RKO (cell line): ENCODE results near the gene MRPS2.
"Not testable (repeated sequence)": the region's sequence is repeated elsewhere in the genome, so short reads cannot be mapped to it uniquely, and the experiment has no call there.

Source experiments
- DNase-seq: peaks from one replicate; pipeline ENCODE4 v3.0.0-alpha.2; 2016; ENCODE audit warnings: low spot score

The MRPS2 gene

GRCh38 chr9:135534826-135535225 lies 34.3 kb downstream of the MRPS2 start:
- DNase-seq = not testable (repeated sequence)

- DNase-seq = not testable (repeated sequence)
These were observed 35.1 kb downstream of the MRPS2 start for GRCh38 chr9:135535631-135536030.

GRCh38 chr9:135536216-135536615 lies 35.7 kb downstream of the MRPS2 start:
- DNase-seq = no peak

DNA sequence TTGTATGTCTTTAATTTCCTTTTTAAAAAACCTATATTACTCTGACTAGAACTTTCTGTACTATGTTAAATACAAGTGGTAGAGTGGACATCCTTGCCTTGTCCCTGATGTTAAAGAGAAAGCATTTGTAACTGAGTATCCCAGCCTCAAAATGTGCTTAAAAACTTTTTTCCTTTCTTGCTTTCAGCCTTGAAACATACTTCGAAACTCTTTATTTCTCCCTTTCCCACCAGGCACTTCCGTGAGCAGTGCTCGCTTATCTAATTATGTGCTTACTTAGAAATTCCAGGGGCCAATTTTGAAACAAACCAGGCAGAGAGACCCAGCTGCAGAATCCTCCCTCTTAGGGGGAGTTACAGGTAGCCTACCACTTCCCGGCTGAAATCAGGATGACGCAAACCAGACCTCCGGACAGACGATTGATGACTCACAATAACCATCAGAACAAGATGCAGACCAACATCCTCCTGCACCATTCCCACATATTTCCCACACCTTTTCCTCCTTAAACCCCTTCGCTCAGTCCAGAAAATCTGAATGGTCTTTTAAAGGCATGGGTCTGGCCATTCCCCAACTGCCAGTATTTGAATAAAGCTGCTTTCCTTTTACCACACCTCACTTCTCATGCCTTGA lies 42.9 kb downstream of the MRPS2 start:
- DNase-seq = not testable (repeated sequence)

DNA sequence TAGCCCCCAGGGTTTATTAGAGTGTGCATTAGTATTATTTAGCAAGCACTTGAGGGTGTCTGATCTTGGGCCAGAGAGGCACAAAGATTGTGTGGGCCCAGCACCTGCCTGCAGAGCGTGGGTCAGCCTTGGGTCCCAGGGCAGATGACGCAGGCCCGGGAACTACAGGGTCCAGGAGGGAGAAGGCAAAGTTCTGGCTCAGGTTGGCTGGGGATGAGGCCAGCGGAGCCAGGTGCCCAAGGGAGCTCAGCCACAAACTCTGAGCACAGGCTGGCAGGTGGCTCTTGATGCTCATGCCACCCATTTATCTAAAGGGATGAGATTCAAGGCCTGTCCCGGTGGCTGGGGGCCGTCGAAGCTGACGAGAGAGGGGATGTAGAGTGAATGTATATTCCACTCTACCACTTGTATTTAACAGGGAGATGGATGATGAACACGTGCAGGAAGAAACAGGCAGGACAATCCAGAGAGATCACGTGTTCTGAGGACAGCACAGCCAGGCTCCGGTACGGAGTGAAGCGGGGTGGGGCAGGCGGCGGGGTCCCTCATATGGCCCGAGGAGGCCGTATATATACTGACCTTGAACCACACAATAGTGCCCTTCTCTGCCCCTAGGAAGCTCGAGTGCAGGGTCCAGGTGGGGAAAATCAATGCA lies 44.6 kb downstream of the MRPS2 start:
- DNase-seq = no peak

- not testable (repeated sequence) for DNase-seq
These were observed 45.2 kb downstream of the MRPS2 start, which contains the start of gene OBP2A for GRCh38 chr9:135545646-135546176. Gene OBP2A, plus strand, starts transcription at chr9:135546126. Its CDS starts 55 bp downstream, at chr9:135546181.

DNA sequence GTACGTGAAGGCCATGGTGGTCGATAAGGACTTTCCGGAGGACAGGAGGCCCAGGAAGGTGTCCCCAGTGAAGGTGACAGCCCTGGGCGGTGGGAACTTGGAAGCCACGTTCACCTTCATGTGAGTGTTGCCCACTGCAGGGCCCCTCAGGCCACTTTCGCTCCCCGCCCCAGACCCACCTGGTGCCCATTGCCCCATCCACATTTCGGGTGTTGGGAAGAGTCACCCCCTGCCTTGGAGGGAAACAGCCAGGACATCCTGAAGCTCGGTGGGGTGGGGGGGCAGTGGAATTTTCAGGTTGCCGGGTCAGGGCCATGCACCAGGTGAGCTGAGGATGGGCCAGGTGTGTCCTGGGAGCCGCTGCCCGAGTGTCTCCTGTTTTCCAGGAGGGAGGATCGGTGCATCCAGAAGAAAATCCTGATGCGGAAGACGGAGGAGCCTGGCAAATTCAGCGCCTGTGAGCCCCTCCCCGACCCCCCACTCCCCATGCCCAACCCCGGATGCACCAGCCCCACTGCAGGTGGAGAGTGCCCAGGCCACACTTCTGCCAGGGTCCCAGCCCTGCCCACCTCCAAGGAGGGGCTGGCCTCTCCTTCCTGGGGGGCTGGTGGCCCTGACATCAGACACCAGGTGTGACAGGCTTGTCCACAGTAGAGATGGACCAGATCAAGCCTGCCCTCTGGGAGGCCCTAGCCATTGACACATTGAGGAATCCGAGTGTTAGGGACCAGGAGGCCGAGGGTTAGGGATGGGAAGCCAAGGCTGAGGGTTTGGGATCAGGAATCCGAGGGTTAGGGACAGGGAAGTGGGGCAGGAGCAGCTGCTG lies 46.5 kb downstream of the MRPS2 start:
- DNase-seq = not testable (repeated sequence)

GRCh38 chr9:135547756-135548736 lies 47.6 kb downstream of the MRPS2 start:
- DNase-seq = no peak

GRCh38 chr9:135549478-135550343 lies 49.2 kb downstream of the MRPS2 start:
- DNase-seq = not testable (repeated sequence)

DNA sequence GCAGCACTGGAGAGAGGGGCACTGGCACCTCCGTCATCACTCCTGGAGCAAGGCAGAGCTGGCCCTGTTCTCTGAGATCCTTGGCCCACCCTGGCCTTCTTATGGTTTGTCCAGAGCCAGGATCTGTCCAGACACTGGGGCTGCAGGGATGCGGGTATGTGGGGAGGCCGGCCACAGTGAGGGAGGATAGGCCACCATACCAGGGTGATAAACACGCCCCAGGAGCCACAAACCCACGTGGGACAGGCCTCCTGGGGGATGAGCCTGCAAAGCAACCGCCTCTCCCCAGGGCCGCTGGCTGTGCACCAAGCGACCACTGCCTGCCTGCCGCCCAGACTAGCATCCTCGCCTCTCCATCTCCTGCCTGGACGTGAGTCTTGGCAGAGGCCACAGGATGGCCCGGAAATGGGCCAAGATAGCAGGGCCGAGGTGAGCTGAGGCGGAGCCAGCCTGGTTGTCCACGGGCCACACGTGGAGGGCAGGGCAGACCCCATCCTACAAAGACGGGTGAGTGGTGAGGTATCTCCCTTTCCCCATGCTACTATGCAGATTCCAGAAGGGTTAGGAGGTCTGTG lies 49.9 kb downstream of the MRPS2 start:
- no peak for DNase-seq

DNA sequence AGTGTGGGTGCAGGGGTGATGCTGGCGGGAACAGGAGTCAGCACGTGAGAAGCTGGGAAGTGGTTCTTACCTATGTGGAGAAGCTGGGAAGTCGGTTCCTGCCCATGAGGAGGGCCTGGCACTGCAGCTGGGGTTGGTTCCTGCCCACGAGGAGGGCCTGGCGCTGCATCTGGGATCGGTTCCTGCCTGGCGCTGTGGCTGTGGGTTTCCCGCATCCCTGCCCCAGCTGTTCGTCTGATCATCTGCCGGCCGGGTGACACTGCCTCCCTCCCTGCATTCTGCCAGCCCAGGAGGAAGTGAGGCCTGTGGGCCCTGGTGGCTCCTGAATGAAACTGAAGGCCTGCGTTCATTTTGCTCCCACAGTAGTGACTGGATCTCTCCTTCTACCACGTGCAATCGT lies 50.5 kb downstream of the MRPS2 start:
- no peak for DNase-seq

DNA sequence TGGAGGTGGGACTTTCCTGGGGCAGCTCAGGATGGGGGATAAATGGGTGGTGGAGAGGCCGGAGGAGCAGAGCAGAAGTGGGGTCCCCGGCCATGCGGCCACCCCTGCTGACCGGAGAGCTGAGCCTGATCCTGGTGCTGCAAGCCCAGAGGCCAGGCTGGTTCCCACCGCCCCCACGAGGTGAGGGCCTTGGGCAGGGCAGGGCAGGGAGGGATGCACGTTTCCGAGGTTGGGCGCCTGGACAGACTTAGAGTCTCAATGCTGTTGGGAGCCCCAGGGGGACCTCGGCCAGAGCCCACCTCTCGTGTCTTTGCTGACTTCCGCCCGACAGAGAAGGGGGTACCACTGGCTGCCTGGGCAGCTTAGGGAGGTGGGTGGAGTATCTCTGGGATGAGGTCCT lies 51.0 kb downstream of the MRPS2 start:
- DNase-seq = no peak

DNA sequence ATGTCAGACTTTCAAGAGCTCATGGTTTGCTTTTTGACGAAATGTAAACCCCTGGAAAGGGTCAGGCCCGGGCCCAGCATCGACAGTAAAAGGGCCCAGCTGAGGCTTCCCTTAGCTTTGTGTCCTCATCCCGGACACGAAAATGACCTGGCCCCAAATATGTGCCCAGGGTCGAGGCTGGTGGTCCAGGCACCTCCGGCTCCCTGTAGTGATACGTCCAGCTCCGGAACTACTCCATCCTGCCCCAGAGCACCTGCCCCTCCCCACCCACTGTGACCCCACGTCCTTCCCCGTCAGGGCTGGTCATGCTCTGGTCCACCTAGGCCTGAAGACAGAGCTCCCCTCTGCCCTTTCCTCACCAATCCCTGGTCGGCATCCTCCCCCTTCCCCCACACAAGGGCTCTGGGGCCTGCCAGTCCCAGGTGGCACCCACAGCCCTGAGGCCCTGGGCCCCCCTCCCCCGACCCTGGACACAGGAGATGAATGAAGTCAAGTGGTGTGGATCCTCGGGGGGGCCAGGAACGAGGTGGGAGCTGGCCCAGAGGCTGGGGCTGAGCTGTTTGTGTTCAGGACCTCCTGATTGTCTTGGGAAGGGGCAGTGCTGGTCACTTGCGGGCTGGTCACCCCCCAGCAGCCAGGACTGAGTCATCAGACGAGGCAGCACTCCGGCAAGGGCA lies 51.7 kb downstream of the MRPS2 start:
- DNase-seq = no peak

- no peak for DNase-seq
These were observed 52.3 kb downstream of the MRPS2 start for GRCh38 chr9:135552698-135553171.
